Hematopoietic multipotent progenitor cell treated with erythropoietin and hydrocortisone succinate and interleukin-3 and kit ligand, for 17 days (in vitro differentiated cells): ENCODE measurements around the gene POLK.
"Not testable (repeated sequence)": the region's sequence is repeated elsewhere in the genome, so short reads cannot be mapped to it uniquely, and the experiment has no call there.

Experiments
- DNase-seq: peaks from one replicate; pipeline ENCODE4 v3.0.0-alpha.2; 2015; ENCODE audit warnings: low spot score

POLK gene

DNA sequence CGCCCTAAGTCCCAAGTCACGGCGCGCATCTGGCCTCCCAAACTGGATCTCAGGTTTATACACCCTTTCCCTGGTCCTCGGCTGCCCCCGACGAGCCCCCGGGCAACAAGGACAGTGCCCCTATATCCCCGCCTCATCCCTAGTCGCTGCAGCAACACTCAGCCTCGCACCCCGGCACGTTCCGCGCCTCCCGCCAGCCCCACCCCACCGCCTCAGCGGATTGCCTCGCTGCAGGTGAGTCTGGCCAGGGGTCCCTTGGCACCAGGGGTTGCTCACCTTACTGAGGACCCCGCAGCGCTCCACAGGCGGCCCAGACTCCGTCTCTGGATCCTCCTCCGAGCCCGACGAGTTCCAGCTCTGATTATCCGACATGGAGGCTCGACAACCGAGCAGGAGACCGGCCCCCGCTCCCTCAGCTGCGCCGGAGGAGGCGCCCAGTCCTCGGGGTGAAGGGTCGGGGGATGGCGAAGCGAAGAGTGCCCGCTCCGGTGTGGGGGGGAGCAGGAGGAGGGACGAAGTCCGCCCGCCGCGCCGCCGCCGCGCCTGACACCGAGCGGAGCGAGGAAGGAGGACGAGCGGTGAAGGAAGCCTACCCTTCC lies 756 bp upstream of the POLK start:
- DNase-seq, result peak; percentile 53

DNA sequence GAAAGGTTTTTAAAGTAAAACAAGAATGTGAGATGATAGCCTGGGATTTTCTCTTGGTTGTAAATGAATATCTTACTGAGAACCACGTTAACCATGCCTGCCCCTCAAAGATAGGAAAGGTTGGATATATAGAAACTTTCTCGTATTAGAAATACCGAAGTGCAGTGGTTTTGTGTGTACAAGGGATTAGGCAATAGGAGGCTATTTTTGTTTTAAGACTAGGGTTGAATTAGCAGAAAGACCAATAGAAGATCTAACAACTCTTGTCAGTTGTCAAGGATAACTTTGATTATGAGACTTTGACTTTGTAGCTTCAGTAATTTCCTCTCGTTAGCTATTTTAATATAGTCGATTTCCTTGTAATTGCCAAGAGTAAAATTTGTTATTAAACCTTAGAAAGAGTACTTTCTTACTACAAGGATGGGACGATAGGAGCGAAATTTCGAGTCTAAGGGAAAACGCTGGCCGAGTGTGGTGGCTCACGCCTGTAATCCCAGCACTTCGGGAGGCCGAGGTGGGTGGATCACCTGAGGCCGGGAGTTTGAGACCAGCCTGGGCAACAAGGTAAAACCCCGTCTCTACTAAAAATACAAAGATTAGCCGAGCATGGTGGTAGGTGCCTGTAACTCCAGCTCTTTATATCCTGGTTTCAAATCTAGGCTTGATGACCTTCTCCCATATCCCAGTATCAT lies 838 bp downstream of the POLK start:
- no peak for DNase-seq

DNA sequence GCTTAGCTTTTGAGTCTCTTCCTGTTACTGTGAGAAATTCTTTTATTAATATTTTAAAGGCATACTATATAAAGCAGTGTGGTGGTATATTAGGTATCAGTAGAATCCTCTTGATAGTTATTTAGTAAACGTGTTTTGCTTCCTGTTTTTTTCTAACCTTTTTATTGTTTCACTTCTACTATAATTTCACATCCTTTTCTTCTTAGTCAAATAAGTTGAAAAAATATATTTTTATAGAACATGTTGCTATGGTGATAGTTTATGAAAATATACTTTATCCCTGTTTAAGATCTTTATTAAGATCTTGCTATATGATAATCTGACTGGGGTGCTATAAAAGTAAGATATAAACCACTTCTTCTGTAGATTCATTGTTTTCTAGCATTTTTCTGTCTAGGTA lies 2.1 kb downstream of the POLK start:
- no peak for DNase-seq

DNA sequence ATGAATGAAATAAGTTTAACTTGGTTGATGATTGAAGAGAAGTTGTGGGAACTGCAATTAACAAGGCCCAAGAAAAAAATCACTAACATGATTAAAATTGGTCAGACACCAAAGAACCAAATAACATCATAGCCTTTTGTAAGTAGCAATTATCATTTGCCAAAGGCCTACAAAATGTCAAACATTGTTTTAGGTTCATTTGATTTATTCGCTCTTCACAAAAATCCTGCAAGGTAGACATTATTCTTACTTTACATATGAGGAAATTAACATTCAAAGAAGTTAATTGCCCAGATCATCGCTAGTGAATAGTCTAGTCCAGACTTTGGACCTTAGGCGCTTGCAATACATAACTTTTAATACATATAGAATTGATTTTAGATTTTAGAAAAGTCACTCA lies 2.6 kb downstream of the POLK start:
- DNase-seq, result no peak

DNA sequence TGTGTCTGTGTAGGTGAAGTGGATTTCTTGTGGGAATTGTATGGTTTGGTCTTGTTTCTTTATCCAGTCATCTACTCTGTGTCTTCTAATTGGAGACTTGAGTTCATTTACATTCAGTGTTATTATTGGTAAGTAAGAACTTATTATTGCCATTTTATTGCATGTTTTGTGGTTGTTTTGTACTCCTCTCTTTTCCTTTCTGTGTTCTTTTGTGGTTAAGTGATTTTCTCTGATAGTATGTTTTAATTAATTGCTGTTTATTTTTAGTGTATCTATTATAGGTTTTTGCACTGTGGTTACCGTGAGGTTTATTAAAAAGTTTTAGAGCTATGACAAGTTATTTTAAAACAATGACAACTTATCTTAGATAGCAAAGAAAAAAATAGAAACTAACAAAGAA lies 8.1 kb downstream of the POLK start:
- no peak for DNase-seq

DNA sequence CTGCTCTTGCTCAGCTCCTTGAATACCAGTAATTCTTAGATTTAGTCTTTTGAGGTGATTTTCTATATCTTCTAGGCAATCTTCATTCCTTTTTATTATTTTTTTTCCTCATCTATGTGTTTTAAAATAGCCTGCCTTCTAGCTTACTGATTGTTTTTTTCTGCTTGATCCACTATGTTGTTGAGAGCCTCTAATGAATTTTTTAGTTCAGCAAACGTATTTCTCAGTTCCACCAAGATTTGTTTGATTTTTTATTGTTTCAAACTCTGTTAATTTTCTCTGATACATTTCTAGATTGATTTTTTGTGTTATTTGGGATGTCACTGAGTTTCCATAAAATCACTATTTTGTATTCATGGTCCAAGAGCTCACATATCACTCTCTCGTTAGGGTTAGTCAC lies 9.5 kb downstream of the POLK start:
- no peak for DNase-seq

DNA sequence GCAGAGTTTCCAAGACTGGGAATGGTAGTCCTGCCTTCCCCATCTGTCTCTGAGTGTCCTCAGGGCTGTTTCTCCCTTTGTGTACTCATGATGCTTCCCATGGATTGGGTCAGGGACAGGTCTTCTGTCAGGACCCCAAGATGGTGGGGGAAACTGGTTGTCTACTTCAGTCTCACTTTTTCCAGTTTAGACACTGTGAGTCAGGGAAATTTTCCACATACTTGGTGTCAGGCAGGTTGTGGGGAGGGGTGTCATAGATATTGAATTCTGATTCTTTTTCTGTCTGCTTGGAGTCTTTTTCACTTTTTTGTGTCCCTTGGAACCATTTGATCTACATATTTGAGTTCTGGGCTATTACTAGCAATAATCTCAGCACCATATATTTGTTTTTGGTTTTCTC lies 10.3 kb downstream of the POLK start:
- no peak for DNase-seq

DNA sequence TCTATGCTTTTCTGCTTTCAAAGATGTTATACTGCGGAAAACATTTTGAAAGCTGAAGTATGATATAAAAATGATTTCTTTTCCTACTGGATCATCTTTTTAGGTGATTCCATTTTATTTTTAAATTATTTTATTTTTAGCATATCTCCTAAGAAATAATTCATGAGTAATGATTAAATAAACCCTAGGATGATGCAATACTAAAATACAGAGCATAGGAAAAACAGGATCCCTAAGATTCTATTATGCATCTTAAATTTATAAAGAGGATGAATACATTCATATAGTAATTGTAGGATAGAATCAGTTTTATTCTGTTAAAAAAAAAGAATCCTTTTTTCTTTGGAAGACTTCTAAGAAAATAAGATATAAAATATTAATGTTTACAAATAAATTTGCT lies 10.9 kb downstream of the POLK start:
- DNase-seq, result no peak

DNA sequence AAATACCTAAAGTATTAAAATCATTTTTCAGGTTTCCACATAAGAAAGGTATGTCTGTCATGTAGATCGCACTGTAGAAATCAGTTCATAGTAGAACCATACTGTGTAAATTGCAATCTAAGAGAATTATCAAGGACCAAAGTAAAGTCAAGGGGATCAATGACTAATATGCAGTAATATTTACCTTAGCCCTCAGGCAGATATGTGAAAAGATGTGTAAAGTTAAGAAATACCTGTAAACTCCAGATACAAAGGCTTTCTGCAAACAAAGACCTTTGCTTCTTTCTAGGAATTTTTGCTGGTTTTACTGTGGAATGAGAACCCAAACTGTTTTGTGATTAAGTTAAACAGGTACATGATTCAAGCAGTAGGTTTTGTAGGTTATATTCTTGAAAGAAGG lies 11.6 kb downstream of the POLK start:
- DNase-seq, result no peak

DNA sequence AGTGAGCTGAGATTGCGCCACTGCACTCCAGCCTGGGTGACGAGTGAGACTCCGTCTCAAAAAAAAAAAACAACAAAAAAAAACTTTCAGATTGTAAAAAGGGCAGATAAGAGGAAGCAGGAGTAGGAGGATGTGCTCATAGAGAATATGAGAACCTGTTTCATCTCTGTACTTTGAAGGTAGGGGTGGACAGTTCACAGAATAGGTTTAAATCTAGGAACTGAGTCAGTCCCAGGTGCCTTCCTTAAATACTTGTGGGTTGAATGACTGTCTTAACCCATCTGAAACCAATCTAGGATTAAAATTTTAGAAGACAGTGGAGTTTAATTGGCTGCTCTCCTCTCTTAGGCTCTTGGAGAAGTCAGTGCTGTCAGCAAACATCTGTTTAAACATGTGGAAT lies 12.4 kb downstream of the POLK start:
- DNase-seq, result no peak

DNA sequence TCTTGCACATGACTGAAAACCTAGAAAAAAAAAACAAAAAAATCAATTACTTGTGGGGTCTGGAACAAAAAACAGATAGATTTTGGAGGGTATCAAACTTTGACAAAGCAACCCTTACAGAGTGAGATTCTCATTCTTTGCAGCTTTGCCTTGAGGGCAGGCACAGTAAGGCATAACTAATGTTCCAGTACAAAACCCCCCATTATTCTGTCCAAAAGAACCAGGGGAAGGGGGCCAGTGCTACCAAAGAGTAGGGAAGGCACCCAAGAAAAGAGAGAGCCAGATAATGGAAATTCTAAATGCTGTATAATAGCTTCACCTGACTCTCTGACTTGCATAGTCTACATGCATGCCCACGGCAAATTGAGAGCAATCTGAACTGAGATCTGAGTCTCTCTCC lies 12.9 kb downstream of the POLK start:
- DNase-seq, result no peak

DNA sequence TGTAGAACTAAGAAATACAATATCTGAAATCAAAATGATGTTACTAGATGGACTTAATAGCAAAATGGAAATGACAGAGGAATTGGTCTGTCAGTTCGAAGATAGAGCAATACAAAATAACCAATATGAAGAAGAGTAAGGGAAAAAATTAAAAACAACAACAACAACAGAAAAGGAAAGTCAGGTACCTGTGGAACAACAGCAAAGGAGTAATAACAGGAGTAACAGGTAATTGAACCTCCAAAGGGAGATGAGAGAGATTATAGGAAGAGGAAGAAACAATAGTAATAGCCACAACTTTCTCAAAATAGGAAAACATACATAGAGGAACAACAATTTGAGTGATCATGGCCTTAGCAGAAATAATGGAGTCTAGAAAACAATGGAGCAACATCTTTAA lies 13.7 kb downstream of the POLK start:
- DNase-seq, result no peak

DNA sequence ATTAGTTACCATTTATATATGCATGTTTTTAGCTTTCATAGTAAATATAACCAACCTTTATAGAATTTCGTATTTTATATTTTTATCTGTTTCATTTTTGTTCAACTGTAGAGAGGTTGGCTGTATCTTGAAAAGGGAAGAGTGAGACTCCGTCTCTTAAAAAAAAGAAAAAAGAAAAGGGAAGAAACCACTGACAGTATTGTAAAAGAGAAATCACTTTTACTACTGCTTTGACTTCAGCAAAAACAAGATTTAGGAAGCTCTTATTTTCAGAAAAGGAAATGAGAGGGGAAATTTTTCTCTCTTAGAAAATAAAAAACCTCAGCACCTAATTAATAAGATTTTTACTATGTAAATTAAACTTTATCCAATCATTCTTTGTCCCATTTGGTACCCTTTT lies 14.4 kb downstream of the POLK start:
- no peak for DNase-seq

DNA sequence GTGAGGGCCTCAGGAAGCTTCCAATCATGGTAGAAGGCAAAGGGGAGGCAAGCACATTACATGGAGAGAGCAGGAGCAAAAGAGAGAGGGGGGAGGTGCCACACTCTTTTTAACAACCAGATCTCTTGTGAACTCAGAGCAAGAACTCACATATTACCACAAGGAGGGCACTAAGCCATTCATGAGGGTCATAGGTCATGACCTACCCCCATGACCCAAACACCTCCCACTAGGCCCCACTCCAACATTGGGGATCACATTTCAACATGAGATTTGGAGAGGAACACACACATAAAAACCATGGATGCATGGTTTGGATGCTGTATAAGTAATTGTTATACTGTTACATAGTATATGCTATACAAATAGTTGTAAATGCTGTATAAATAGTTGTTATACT lies 17.5 kb downstream of the POLK start:
- no peak for DNase-seq

DNA sequence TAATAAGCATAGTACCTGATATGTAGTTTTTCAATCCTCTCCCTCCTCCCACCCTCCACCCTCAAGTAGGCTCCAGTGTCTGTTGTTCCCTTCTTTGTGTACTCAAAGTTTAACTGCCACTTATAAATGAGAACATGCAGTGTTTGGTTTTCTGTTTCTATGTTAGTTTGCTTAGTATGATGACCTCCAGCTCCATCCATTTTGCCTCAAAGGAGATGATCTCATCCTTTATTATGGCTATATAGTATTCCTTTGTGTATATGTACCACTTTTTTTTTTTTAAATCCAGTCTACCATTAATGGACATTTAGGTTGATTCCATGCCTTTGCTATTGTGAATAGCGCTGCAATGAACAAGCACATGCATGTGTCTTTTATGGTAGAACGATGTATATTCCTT lies 20.5 kb downstream of the POLK start:
- no peak for DNase-seq

DNA sequence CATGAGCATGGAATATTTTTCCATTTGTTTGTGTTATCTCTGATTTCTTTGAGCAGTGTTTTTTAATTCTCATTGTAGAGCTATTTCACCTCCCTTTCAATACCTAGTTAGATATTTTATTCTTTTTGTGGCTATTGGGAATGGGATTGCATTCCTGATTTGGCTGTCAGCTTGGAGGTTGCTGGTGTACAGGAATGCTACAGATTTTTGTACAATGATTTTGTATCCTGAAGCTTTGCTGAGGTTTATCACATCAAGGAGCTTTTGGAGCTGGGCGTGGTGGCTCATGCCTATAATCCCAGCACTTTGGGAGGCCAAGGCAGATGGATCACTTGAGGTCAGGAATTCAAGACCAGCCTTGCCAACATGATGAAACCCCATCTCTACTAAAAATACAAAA lies 22.0 kb downstream of the POLK start:
- not testable (repeated sequence) for DNase-seq

DNA sequence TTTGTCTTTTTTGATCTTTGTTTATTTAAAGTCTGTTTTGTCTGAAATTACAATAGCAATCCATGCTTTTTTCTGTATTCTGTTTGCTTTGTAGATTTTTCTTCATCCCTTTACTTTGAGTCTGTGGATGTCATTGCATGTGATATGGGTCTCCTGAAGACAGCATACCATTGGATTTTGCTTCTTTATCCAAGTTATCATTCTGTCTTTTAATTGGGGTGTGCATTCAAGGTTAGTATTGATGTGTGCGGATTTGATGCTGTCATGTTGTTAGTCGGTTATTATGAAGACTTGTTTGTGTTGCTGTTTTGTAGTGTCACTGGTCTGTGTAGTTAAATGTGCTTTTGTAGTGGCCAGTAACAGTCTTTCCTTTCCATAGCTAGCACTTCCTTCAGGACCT lies 23.0 kb downstream of the POLK start:
- no peak for DNase-seq

DNA sequence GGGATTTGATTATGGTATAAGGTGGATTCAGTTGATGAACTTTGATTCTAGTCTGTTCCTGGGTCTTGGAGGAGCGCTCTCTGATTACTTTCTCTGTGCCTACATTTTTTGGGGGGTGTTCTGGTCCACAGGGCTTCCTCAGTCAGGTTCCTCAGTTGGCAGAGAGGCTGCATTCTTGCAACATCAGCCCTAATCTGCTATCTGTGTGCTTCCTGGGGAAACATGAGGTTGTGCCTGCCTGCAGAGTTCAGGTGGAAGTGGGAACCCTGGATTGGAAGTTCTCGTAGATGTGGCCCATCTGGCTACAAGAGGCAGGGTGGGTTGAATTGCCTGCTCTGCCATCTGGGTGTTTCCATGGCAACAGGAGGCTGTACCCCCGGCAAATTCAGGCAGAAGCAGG lies 24.5 kb downstream of the POLK start:
- no peak for DNase-seq

DNA sequence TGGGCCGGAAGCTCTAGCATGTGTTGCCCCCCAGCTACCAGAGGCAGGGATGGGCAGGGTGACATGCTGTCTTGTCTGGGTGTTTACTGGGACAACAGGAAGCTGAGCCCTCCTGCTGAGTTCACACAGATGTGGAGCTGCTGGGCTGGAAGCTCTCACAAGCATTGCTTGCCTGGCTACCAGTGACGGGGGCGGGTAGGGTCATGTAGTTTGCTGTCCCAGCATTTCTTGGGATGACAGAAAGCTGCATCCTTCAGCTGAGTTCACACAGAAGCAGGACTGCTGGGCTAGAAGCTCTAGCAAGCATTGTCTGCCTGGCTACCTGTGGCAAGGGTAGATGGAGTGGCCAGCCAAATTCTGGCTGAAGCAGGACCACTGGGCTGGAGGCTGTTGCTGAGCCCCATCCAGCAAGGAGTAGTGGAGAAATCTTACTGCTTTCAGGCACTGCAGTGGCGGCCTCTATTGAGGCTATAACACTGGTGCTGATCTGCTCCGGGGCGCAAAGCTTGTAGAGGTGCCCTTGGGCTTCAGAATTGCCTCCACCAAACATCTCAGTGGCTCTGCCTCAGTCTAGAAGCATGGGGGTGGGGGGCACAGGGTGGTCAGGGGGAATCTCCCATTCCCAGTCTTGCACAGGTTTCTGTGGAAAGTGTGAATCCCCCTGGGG lies 25.1 kb downstream of the POLK start:
- DNase-seq, result no peak

DNA sequence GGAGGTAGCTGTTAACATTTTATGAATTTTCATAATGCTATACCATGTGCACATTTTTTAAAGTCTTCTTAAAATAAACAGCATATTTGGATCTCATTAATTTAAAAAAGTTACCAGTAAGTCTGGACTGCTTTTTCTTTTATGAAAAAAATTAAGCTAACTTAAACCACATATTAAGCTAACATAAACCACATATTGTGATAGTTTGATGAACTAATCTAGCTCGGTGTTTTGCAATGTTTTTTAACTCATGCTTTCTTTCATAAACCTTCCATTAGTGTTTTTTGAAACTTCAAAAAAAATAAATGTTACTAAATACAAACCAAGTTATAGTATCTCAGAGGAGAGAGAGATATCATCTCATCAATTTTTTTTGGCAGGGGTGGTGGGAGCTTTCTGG lies 26.5 kb downstream of the POLK start:
- no peak for DNase-seq

DNA sequence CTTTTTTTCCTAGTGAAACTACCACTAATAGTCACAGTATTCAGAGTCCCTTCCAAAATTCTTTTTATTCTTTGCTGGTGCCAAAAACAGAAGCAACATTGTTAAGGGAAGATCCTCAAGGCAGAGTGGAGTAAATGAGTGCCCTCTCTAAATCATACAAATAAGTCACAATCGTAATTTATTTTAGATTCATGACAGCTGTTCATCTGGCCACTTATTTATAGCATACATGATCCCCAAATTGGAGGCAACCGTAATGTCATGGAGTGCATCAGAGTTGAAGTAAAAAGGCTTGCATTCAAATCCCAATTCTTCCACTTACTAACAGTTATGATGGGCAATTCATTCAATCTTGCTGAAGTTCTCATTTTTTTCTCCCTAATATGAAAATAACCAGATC lies 33.4 kb downstream of the POLK start:
- DNase-seq, result no peak

DNA sequence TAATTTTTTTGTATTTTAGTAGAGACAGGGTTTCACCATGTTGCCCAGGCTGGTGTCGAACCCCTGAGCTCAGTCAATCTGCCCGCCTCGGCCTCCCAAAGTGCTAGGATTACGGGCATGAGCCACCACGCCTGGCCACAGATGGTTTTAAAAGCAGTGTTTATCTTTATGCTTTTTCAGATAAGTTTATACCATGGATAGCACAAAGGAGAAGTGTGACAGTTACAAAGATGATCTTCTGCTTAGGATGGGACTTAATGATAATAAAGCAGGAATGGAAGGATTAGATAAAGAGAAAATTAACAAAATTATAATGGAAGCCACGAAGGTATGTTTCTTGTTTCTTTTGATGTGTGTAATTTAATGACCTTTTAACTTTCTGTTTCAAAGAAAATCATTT lies 35.1 kb downstream of the POLK start:
- DNase-seq, result no peak

DNA sequence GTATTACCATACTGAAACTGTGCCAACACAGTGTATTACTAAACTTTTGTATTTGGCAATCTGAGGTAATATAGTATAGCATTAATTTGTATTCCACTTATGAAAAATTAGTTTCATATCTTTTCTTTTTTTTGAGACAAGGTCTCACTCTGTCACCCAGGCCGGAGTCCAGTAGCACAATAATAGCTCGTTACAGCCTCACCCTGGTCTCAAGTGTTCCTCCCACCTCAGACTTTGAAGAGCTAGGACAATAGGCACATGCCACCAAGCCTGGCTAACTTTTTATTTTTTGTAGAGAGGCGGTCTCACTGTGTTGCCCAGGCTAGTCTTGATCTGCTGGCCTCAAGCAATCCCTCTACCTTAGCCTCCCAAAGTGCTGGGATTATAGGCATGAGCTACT lies 36.1 kb downstream of the POLK start:
- no peak for DNase-seq

DNA sequence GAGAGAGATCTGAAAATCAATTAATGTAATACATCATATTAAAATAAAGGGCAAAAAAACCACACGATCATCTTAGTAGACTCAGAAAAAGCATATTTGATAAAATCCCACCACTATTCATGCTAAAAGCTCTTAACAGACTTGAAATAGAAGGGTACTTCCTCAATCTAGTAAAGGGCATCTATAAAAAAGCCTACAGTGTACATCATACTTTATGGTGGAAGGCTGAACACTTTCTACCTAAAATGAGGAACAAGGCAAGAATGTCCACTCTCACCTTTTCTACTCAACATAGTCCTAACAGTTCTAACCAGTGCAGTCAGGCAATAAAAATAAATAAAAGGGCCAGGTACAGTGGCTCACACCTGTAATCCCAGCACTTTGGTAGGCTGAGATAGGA lies 38.9 kb downstream of the POLK start:
- DNase-seq, result no peak
